Stimulated activated CD8-positive, alpha-beta memory T cell treated with anti-CD3 and anti-CD28 coated beads, Interleukin-7, amount 100 ng/mL, for 1 hour (primary cell): ENCODE results near the gene PPIH.
"Not testable (repeated sequence)": the region's sequence is repeated elsewhere in the genome, so short reads cannot be mapped to it uniquely, and the experiment has no call there.

Experiments used
- DNase-seq, 2 donors: peaks; one replicate each; pipeline ENCODE4 v3.0.0-alpha.2; 2020; ENCODE audit warnings: low read depth in 2 of 2

PPIH gene

DNA sequence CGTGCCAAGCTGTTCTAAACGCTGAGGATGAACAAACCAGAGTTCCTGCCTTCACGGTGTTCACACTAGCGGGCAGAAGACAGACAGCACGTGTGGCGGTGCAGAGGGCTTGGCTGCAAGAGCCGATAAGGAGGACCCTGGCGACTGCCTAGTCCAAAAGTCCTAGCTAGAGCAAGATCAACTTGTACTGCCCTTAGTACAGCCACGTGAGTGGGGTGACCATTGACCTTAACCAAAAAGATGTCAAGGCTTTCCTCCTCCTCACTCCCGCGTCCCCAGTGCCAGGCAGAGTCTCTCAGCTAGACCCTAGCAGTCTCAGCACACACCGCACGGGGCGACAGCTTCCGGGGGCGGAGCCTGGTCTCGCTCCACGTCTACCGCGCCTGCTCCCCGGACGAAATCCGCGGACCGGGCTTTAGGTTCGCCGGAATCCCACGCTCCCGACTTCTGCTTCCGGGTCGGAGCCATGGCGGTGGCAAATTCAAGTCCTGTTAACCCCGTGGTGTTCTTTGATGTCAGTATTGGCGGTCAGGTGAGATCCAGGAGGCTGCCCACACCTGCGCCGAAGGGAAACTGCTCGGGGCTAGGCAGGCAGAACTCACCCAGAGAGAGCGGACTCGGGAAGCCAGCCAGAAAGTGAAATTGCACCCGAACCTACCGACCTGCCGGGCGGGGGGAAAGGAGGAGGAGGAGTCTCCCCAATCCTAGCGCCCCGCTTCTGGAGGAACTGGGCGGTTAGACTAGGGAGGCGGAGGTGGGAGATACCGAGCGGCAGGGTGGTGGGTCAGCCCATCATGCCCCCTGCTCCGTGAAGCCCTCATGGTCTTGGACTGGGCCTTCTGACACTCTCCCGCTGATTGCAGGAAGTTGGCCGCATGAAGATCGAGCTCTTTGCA, at the start of gene PPIH:
Gene PPIH (plus strand): TSS at position 443 of the 896 bp plus-strand sequence. CDS start 24 bp downstream, at position 467.
- peak; percentile 87 to 89 for DNase-seq

GRCh38 chr1:42613803-42614131, 44.5 kb upstream of the PPIH start:
- no peak for DNase-seq

DNA sequence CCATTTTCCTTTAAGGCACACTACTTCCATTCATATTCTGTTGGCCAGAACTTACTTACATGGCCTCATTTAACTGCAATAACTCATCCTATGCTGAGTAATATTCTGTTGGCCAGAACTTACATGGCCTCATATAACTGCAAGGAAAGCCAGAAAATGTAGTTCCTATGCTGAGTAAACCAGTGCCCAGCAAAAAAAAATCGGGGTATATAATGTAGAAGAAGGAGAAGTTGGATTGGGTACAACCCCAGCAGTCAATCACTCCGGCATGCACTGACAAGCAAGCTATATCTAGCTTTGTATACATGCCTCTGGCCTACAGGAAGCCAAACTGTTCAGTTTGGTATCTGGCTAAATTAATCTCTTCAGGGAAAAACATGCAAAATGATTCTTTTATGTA, 39.4 kb upstream of the PPIH start:
- DNase-seq: no peak

DNA sequence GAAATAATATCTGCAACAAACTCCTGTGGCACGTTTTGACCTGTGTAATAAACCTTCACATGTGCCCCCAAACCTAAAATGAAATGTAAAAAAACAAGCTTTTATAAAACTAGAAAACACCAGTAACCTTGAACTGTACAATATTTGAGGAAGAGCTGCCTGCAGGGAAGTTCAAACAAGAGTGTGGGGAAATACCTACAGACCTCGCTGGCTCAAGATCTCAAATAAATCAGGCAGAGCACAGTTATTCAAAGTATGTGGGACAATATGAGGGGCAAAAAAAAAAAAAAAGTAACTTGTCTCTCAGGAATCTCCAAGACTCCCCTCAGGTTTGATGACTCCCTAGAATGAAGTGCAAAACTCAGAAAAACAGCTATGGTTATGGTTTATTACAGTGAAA, 37.9 kb upstream of the PPIH start:
- no peak for DNase-seq

GRCh38 chr1:42621180-42621579, 37.0 kb upstream of the PPIH start:
- DNase-seq: not testable (repeated sequence)

DNA sequence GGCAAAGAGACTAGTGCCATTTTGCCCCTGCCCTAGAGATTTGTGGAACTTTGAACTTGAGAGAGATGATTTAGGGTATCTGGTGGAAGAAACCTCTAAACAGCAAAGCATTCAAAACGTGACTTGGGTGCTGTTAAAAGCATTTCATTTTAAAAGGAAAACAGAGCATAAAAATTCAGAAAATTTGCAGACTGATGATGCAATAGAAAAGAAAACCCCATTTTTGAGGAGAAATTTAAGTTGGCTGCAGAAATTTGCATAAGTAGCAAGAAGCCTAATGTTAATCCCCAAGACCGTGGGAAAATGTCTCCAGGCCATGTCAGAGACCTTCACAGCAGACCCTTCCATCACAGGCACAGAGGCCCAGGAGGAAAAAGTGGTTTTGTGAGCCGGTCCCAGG, 31.0 kb upstream of the PPIH start:
- not testable (repeated sequence) for DNase-seq

DNA sequence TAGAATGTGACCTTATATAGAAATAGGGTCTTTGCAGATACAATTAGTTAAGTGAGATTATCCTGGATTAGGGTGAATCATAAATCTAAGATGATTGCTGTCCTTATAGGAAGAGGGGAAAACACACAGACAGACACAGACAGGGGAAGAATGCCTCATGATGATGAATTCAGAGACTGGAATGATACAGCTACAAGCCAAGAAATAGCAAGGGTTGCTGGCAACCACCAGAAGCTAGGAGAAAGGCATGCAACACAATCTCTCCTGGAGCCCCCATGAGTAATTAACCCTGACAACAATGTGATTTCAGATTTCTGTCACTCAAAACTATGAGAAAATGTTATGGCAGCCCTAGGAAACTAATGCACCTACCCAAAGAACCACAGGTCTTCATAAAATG, 19.1 kb upstream of the PPIH start:
- no peak for DNase-seq

DNA sequence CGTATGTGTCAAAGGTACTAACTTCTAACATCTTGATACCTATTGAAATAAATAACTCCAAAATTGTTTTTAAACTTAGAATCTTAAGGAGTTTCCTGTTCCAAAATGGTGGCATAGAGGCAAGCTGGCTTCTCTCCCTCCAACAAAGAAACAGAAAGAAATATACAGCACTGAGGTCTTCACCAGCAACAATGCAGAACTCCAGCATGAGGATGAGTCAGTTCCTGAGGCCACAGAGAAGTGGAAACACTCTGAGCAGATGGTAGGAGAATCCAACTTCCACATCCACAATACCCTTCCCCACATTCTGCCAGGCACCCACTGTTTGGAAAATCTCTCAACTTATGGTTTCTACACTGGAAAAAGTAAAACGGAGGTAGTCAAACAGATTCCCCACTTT, 12.2 kb upstream of the PPIH start:
- DNase-seq: no peak

- DNase-seq: no peak
Observed at GRCh38 chr1:42657201-42657600, 1.0 kb upstream of the PPIH start.

- DNase-seq: no peak
Observed at GRCh38 chr1:42658877-42659337, 684 bp downstream of the PPIH start.

DNA sequence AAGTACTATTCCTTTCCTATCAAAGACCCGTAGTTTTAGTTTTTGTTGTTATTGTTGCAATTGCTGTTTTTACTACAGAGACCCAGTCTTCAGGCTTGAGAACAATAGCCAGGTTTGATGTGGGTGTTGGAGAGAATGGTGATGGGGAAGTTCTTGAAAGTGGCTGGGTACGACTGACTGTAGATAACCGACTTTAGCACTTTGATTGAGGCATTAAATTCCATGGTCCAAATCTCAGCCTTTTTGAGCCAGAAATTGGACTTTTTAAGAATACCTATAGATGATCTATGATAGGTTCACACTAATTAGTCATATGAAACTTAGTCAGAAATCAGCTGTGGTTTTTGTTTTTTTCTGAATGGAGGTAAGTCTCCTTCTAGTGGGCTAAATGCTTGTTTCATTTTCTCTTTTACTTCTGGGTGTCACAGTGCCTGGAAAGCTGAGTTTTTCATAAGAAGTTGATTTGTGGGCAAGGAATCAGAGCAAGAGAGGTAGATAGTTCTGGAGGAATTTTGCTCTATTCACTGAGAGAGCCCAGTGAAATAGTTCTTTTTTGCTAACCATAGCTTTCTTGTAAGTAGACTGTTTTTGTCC, 2.8 kb downstream of the PPIH start:
- DNase-seq: no peak

DNA sequence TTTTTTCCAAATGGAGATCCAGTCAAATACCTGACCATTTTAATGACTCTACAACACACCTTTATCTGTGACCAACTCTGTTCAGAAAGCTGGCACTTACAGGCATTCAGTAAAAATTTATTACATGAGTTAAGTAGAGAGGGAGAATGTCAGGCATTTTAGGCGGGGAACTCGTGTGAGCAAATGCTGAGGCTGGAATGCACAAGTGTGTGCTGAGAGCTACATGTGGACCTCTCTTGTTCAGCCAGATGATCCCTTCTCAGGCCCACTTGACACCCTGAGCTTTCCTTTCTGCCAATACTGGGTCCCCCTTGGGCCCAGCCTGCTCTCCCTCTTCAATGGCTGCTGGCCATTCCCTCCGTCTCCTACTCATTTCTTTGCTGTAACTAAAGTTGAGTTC, 11.7 kb downstream of the PPIH start:
- no peak for DNase-seq

DNA sequence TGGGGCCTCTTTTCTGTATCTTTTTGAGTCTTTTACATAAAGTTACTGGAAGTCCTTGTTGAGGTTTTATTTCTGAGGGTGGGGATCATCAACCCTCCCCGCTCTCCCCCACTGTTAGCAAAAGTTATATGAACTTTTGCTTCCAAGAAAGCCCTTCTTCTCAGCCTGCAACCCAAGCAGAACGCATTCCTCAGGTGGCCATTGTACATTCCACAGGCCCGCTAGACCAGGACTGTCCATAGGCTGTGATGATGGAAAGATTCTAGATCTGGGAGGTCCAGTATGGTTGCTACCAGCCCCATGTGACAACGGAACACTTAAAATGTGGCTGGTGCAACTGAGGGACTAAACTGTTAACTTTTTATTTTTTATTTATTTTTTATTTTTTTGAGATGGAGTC, 12.2 kb downstream of the PPIH start:
- DNase-seq: no peak

GRCh38 chr1:42674214-42674613, 16.0 kb downstream of the PPIH start:
- DNase-seq: no peak

- no peak for DNase-seq
Observed at GRCh38 chr1:42674682-42675081, 16.5 kb downstream of the PPIH start.

DNA sequence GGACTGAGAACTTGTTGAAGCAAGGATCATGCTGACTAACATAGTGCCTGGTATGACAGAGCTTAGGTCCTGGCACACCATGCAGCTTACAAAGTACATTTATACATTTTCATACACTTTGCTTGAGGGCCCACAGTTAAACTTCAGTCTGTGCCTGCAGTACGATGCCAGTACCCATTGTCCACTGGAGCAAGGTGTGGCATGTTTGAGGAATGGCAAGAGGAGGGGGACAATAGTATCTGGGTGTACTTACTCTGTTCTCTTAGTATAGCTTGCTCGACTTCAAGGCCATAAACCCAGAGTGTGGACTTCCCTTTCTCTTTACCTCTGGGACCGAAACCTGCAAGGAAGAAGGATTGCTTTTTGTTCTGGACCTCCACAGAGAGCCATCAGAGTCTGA, 17.2 kb downstream of the PPIH start:
- no peak for DNase-seq

GRCh38 chr1:42676534-42677087, 18.4 kb downstream of the PPIH start:
- DNase-seq: no peak

DNA sequence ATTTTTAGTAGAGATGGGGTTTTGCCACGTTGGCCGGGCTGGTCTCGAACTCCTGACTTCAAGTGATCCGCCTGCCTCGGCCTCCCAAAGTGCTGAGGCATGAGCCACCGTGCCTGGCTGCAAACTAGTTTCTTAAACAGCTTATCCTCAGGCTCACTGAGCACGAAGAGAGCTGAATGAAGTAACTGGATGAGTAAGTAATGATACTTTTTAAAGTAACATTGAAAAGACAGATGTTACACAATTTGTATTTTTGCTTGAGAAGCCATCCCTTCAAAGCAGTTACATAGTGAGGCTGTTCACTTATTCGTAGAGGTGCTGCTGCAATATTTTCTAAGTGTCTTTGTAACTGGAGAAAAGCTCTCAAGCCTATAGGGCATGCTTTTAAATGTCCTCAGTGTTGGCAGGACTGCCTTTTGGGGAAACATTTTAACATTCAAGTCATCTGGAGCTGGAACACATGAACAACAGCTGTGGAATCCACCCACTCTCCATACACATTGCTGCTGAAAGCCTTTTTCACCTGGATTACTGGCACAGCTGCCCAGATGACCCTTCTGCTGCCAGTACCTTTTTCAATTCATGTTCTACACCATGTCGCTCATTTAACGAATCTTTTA, 21.3 kb downstream of the PPIH start:
- DNase-seq: no peak

DNA sequence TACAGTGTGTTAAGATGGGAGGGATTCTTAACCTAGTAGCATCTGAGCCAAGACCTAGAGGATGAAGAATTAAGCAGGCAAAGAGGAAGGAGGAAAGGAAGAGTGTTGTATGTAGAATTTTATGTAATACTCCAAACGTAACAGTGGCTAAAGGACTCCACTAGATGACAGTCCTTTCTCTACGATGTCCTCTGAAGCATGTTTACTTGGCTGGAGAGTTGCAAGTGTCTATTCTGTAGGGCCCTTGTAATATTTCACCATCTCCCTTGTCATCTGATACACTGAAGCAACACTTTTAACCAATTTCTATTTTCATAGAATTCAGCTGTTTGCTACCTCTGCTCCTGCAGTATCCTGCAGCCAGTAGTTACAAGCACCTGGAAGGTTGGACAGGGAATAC, 21.8 kb downstream of the PPIH start:
- DNase-seq: no peak

DNA sequence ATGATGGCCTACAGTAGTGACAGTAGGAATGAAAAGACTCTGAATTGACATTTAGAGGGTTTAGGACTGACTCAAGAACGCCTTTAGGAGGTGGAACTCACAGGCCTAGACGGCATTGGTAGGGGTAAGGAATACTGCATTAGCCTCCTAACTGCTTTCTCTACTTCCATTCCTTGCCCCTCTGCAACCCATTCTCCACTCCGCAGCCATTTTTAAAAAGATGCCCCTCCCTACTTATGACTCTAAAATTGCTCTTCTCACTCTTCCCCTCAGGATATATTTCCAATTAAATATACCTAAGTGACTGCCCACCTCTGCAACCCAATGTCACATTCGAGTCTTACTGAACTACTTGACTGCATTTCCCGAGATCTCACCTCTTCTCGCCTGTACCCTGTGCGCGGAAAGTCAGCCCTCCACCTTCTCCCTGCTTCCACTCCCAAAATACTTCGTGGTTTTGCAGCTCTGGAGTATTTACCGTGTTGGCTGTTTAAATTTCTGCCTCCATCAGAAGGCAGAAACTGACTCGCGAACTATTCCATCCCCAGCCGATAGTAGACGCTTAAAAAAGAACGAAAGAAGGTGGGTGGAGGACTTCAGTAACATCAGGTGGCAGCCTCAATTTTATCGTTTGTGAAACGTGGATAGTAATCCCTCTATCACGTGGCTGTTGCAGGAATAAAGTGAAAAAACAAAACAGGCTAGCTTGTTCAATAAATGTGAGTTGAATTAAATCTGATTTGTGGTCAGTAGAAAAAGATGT, 22.9 kb downstream of the PPIH start:
- no peak for DNase-seq

DNA sequence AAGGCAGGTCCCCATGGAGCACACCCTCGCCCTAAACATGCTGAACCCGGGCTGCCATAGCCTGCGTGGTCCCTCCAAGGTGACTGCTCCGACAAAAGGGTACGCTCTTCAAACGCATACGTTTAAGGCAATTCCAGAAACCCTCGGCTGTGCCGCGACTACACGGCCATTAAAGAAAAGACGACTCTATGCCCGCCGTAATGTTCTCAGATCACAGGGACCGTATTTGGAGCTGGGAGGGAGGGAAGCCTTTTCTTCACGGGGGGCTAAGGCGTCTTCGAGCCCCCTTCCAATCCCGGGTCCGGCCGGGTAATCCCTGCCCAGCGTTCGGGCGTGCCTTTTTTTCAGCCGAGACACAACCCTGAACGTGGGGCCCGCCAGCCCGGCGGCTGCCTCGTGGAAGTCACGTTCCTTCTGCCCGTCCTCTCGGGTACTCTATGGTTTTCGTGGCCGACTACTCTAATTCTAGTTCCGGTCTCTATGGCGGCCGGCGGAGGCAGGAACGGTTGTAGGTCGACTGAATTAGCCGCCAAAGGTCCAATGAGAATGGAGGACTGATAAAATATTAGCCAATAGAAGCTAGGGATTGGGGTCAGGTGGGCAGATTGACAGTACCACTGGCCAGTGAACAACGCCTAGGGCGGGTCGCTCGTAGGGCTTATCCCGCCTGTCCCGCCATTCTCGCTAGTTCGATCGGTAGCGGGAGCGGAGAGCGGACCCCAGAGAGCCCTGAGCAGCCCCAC, 23.7 kb downstream of the PPIH start, which contains the start of gene YBX1:
Gene YBX1 (plus strand): TSS at position 678 of the 743 bp plus-strand sequence. CDS start 148 bp downstream, outside the sequence.
- peak; percentile 87 to 90 for DNase-seq
